GM19395 (cell line): Measurements from ENCODE around the gene MCTS1.
"Not testable (repeated sequence)": the region's sequence is repeated elsewhere in the genome, so short reads cannot be mapped to it uniquely, and the experiment has no call there.

ENCODE experiments used
- ATAC-seq: cut with Tn5 transposase; IDR thresholded peaks from one replicate; pipeline ENCODE4 v1.9.1; 2021; ENCODE audit warnings: mild to moderate bottlenecking, moderate library complexity; ENCODE audit not compliant: unreplicated experiment

Gene MCTS1

GRCh38 chrX:120625371-120625770 is 21.5 kb downstream of the MCTS1 start:
- no peak for ATAC-seq

- ATAC-seq: peak; percentile 95
Observed at GRCh38 chrX:120629667-120630537, 26.0 kb downstream of the MCTS1 start, which contains the start of gene C1GALT1C1. Gene C1GALT1C1 (minus strand): TSS chrX:120630054. CDS start chrX:120627166, 2,888 bp downstream.

- no peak for ATAC-seq
Observed at GRCh38 chrX:120638619-120639018, 34.7 kb downstream of the MCTS1 start.

GRCh38 chrX:120642871-120643270 is 39.0 kb downstream of the MCTS1 start:
- ATAC-seq: no peak

GRCh38 chrX:120647127-120647526 is 43.2 kb downstream of the MCTS1 start:
- no peak for ATAC-seq

- not testable (repeated sequence) for ATAC-seq
Observed at GRCh38 chrX:120652256-120652655, 48.4 kb downstream of the MCTS1 start.

- no peak for ATAC-seq
Observed at GRCh38 chrX:120653000-120653399, 49.1 kb downstream of the MCTS1 start.

GRCh38 chrX:120660637-120661036 is 56.7 kb downstream of the MCTS1 start:
- ATAC-seq: no peak
